Measurements from ENCODE around the gene FRMPD4.

FRMPD4 gene

GRCh38 chrX:12349201-12349600 lies 210.9 kb downstream of the FRMPD4 start:
- FAIRE-seq, result no peak
- DNase-seq (ENCODE audit: extremely low spot score, insufficient read length, low read depth), result no peak

GRCh38 chrX:12352922-12353321 lies 214.6 kb downstream of the FRMPD4 start:
- no peak for FAIRE-seq
- DNase-seq (ENCODE audit: extremely low spot score, insufficient read length, low read depth), result no peak

GRCh38 chrX:12360383-12360782 lies 222.1 kb downstream of the FRMPD4 start:
- no peak for FAIRE-seq

GRCh38 chrX:12360986-12361598 lies 222.8 kb downstream of the FRMPD4 start:
- no peak for DNase-seq (ENCODE audit: extremely low spot score, insufficient read length, low read depth)
- peak; percentile 5 for FAIRE-seq

More at GRCh38 chrX:12360383-12360782, 222.1 kb downstream of the FRMPD4 start:
- no peak for DNase-seq (ENCODE audit: extremely low spot score, insufficient read length, low read depth)

GRCh38 chrX:12363216-12363615 lies 224.9 kb downstream of the FRMPD4 start:
- FAIRE-seq (no peak), DNase-seq (ENCODE audit: extremely low spot score, insufficient read length, low read depth) (no peak)

- no peak for FAIRE-seq
- no peak for DNase-seq (ENCODE audit: extremely low spot score, insufficient read length, low read depth)
Observed at GRCh38 chrX:12366440-12366839, 228.2 kb downstream of the FRMPD4 start.

- no peak for DNase-seq (ENCODE audit: extremely low spot score, insufficient read length, low read depth)
- no peak for FAIRE-seq
Observed at GRCh38 chrX:12367254-12367653, 229.0 kb downstream of the FRMPD4 start.

GRCh38 chrX:12370497-12370986 lies 232.3 kb downstream of the FRMPD4 start:
- no peak for DNase-seq (ENCODE audit: extremely low spot score, insufficient read length, low read depth)
- FAIRE-seq, result no peak

- no peak for DNase-seq (ENCODE audit: extremely low spot score, insufficient read length, low read depth)
- FAIRE-seq, result no peak
Observed at GRCh38 chrX:12372111-12372510, 233.8 kb downstream of the FRMPD4 start.

GRCh38 chrX:12374286-12374685 lies 236.0 kb downstream of the FRMPD4 start:
- DNase-seq (ENCODE audit: extremely low spot score, insufficient read length, low read depth), result no peak
- no peak for FAIRE-seq

GRCh38 chrX:12378253-12378652 lies 240.0 kb downstream of the FRMPD4 start:
- DNase-seq (ENCODE audit: extremely low spot score, insufficient read length, low read depth), result no peak
- FAIRE-seq, result no peak

GRCh38 chrX:12378706-12379105 lies 240.4 kb downstream of the FRMPD4 start:
- FAIRE-seq (no peak), DNase-seq (ENCODE audit: extremely low spot score, insufficient read length, low read depth) (no peak)

- FAIRE-seq, result no peak
- no peak for DNase-seq (ENCODE audit: extremely low spot score, insufficient read length, low read depth)
Observed at GRCh38 chrX:12379671-12380070, 241.4 kb downstream of the FRMPD4 start.

- DNase-seq (ENCODE audit: extremely low spot score, insufficient read length, low read depth) (no peak), FAIRE-seq (no peak)
Observed at GRCh38 chrX:12383196-12383595, 244.9 kb downstream of the FRMPD4 start.

GRCh38 chrX:12390301-12390700 lies 252.0 kb downstream of the FRMPD4 start:
- no peak for FAIRE-seq
- no peak for DNase-seq (ENCODE audit: extremely low spot score, insufficient read length, low read depth)

- FAIRE-seq (no peak), DNase-seq (ENCODE audit: extremely low spot score, insufficient read length, low read depth) (no peak)
Observed at GRCh38 chrX:12396584-12396983, 258.3 kb downstream of the FRMPD4 start.

GRCh38 chrX:12400218-12400617 lies 261.9 kb downstream of the FRMPD4 start:
- DNase-seq (ENCODE audit: extremely low spot score, insufficient read length, low read depth) (no peak), FAIRE-seq (no peak)

- DNase-seq (ENCODE audit: extremely low spot score, insufficient read length, low read depth), result no peak
- FAIRE-seq, result no peak
Observed at GRCh38 chrX:12401252-12401651, 263.0 kb downstream of the FRMPD4 start.

- no peak for DNase-seq (ENCODE audit: extremely low spot score, insufficient read length, low read depth)
- FAIRE-seq, result no peak
Observed at GRCh38 chrX:12403474-12404082, 265.3 kb downstream of the FRMPD4 start.

- FAIRE-seq, result no peak
- no peak for DNase-seq (ENCODE audit: extremely low spot score, insufficient read length, low read depth)
Observed at GRCh38 chrX:12405306-12405705, 267.0 kb downstream of the FRMPD4 start.

- no peak for FAIRE-seq
Observed at GRCh38 chrX:12410523-12410922, 272.2 kb downstream of the FRMPD4 start.

GRCh38 chrX:12411831-12412230 lies 273.6 kb downstream of the FRMPD4 start:
- FAIRE-seq (no peak), DNase-seq (ENCODE audit: extremely low spot score, insufficient read length, low read depth) (no peak)

More at GRCh38 chrX:12410523-12410922, 272.2 kb downstream of the FRMPD4 start:
- no peak for DNase-seq (ENCODE audit: extremely low spot score, insufficient read length, low read depth)

Measured in GM18507 (cell line).